ENCODE measurements around the gene PIGN. TPM values are rescaled to one million over a fixed set of nuclear protein-coding genes. Genes with fewer than 3 reads are reported as not detected.

PIGN gene
- total RNA-seq, 1 experiment from 2014 or later = 52.5 TPM

DNA sequence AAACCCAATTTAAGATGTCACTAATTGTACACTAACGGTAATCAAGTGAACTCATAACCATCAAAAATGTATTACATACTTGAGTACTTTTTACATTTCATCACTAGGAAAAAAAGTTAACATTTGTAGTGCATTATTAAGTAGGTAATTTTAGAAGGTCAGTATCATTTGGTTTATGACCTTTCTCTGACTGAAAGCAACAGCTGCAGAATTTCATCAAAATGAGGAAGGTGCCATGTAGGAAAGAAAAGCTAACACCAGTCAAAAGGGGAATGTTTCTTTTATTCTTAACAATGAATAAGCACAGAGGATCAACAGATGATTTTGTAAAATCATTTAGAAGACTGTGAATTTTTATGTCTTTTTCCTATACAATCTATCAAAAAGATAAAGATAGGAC is 79.0 kb downstream of the PIGN start:
- intact Hi-C loops (cut with micrococcal nuclease; ENCODE audit: unreplicated experiment) = no loop called here
- H3K36me3 Mint-ChIP-seq (ENCODE audit: insufficient read depth, unreplicated experiment) = no peaks in the 10 kb centered on the region
- H3K9me3 Mint-ChIP-seq (ENCODE audit: low read depth, unreplicated experiment) = no peaks in the 10 kb centered on the region
- TF ChIP-seq, protein P1, sequence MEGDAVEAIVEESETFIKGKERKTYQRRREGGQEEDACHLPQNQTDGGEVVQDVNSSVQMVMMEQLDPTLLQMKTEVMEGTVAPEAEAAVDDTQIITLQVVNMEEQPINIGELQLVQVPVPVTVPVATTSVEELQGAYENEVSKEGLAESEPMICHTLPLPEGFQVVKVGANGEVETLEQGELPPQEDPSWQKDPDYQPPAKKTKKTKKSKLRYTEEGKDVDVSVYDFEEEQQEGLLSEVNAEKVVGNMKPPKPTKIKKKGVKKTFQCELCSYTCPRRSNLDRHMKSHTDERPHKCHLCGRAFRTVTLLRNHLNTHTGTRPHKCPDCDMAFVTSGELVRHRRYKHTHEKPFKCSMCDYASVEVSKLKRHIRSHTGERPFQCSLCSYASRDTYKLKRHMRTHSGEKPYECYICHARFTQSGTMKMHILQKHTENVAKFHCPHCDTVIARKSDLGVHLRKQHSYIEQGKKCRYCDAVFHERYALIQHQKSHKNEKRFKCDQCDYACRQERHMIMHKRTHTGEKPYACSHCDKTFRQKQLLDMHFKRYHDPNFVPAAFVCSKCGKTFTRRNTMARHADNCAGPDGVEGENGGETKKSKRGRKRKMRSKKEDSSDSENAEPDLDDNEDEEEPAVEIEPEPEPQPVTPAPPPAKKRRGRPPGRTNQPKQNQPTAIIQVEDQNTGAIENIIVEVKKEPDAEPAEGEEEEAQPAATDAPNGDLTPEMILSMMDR (IDR thresholded peaks at IDR 0.05; ENCODE audit: unreplicated experiment) = no peak
- H3K27ac Mint-ChIP-seq (ENCODE audit: unreplicated experiment) = no peak overlapping the region
- no peaks in the 10 kb centered on the region for H3K4me1 Mint-ChIP-seq (ENCODE audit: low read depth, unreplicated experiment)
- no peaks in the 10 kb centered on the region for H3K27me3 Mint-ChIP-seq (ENCODE audit: unreplicated experiment)
- no peak overlapping the region for H3K4me3 Mint-ChIP-seq (ENCODE audit: low read depth, unreplicated experiment)
- CTCF ChIA-PET = no interaction called here
- DNase-seq = no peak
- no TSS peak for BruUV-seq (replicated peaks)

DNA sequence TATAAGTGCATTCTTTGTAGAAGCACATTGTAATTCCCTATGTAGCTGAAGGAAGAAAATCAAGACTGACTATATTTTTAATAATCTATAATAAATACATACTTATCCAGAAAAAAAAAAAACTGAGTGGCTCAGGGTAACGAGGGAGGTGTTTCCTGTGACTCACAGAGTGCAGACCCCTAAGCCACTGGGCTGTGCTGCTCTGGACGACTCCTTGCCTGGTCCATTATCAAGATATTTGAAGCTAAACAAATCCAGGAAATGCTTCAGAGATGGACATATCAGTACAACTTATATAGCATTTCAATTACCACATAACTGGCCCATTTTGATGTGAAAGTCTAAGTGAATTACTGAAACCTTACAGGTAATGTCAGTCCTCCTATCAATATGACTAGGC is 80.6 kb downstream of the PIGN start:
- Mint-ChIP-seq H3K36me3 (ENCODE audit: insufficient read depth, unreplicated experiment) (no peaks in the 10 kb centered on the region), H3K4me1 (ENCODE audit: low read depth, unreplicated experiment) (no peaks in the 10 kb centered on the region), H3K27me3 (ENCODE audit: unreplicated experiment) (no peaks in the 10 kb centered on the region), H3K4me3 (ENCODE audit: low read depth, unreplicated experiment) (no peak overlapping the region), H3K27ac (ENCODE audit: unreplicated experiment) (no peak overlapping the region), H3K9me3 (ENCODE audit: low read depth, unreplicated experiment) (no peaks in the 10 kb centered on the region)
- CTCF ChIA-PET = no interaction called here
- BruUV-seq (replicated peaks) = no TSS peak
- intact Hi-C loops (cut with micrococcal nuclease; ENCODE audit: unreplicated experiment) = no loop called here
- no peak for DNase-seq
- TF ChIP-seq, protein P1 (IDR thresholded peaks at IDR 0.05; ENCODE audit: unreplicated experiment) = no peak

DNA sequence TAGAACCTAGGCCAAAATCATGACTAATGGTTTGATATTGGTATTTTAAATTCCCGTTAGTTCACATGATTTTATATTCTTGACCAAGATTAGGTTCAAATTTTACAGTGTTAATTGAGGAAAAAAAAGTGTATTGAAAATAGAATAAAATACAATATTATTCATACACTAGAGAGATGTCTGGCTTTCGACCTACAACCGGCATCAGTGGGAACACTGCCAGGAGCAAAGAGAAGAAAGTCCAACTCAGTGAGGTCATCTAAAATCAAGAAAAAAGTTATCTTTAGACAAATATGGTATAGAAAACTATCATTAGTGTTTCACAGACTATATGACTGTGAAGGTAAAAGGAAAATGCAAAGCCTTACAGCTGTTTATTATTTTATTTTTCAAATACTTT is 81.5 kb downstream of the PIGN start:
- no peak for DNase-seq
- CTCF ChIA-PET = no interaction called here
- Mint-ChIP-seq H3K9me3 (ENCODE audit: low read depth, unreplicated experiment) (no peaks in the 10 kb centered on the region), H3K4me1 (ENCODE audit: low read depth, unreplicated experiment) (no peaks in the 10 kb centered on the region), H3K4me3 (ENCODE audit: low read depth, unreplicated experiment) (no peak overlapping the region), H3K36me3 (ENCODE audit: insufficient read depth, unreplicated experiment) (no peaks in the 10 kb centered on the region), H3K27ac (ENCODE audit: unreplicated experiment) (no peak overlapping the region), H3K27me3 (ENCODE audit: unreplicated experiment) (no peaks in the 10 kb centered on the region)
- TF ChIP-seq, protein P1 (IDR thresholded peaks at IDR 0.05; ENCODE audit: unreplicated experiment) = no peak
- BruUV-seq (replicated peaks) = no TSS peak
- intact Hi-C loops (cut with micrococcal nuclease; ENCODE audit: unreplicated experiment) = no loop called here

DNA sequence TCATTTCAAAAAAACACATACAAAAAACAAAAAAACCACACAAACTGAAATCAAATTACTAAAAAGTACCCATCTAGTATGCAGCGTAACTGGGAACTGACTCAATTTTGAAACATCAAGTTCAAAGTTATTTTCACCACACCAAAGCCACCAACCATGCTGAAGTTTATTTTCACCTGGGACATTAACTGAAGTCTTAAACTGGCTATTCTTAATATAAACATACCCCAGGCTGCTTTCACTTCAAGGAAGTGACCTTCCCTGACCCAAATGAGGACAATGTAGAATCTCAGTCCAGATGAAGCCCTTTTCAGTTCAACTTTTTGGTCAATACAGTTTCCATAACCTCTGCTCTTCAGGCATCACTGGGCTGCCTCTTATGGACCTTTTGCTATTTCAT is 84.6 kb downstream of the PIGN start:
- Mint-ChIP-seq H3K4me3 (ENCODE audit: low read depth, unreplicated experiment) (no peak overlapping the region), H3K4me1 (ENCODE audit: low read depth, unreplicated experiment) (no peaks in the 10 kb centered on the region), H3K9me3 (ENCODE audit: low read depth, unreplicated experiment) (peaks cover 3% of the 10 kb centered on the region), H3K27ac (ENCODE audit: unreplicated experiment) (no peak overlapping the region), H3K27me3 (ENCODE audit: unreplicated experiment) (no peaks in the 10 kb centered on the region), H3K36me3 (ENCODE audit: insufficient read depth, unreplicated experiment) (peaks cover 5% of the 10 kb centered on the region)
- no TSS peak for BruUV-seq (replicated peaks)
- CTCF ChIA-PET = no interaction called here
- intact Hi-C loops (cut with micrococcal nuclease; ENCODE audit: unreplicated experiment) = no loop called here
- TF ChIP-seq, protein P1 (IDR thresholded peaks at IDR 0.05; ENCODE audit: unreplicated experiment) = no peak
- DNase-seq = no peak

DNA sequence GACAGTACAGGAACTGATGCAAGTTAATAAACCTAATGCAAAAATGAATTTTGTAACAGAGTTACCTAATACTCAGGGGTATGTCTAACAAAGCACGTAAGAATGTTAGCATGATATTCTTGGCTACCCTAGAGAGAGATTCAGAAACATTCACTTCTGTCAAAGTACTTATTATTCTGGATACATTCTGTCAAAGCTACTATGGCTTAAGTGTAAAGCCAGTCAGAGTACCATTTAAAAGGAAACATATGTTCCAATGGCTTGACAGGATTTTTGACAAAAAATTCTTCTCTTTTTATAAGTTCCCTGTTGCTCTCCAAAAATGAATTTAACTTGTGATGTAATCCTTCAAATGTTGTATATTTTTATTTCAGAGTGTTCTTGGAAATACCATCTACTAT is 85.5 kb downstream of the PIGN start:
- Mint-ChIP-seq H3K4me3 (ENCODE audit: low read depth, unreplicated experiment) (no peak overlapping the region), H3K4me1 (ENCODE audit: low read depth, unreplicated experiment) (no peaks in the 10 kb centered on the region), H3K27ac (ENCODE audit: unreplicated experiment) (no peak overlapping the region), H3K36me3 (ENCODE audit: insufficient read depth, unreplicated experiment) (peaks cover 5% of the 10 kb centered on the region), H3K27me3 (ENCODE audit: unreplicated experiment) (no peaks in the 10 kb centered on the region), H3K9me3 (ENCODE audit: low read depth, unreplicated experiment) (peaks cover 3% of the 10 kb centered on the region)
- no peak for DNase-seq
- TF ChIP-seq, protein P1 (IDR thresholded peaks at IDR 0.05; ENCODE audit: unreplicated experiment) = no peak
- intact Hi-C loops (cut with micrococcal nuclease; ENCODE audit: unreplicated experiment) = no loop called here
- CTCF ChIA-PET = no interaction called here
- no TSS peak for BruUV-seq (replicated peaks)
